ENCODE measurements around the gene CTSC. TPM values are rescaled to one million over a fixed set of nuclear protein-coding genes. Genes with fewer than 3 reads are reported as not detected.

Gene CTSC
- total and polyA plus RNA-seq, 9 donors, result 20.3 to 257 (median 29.2) TPM

DNA sequence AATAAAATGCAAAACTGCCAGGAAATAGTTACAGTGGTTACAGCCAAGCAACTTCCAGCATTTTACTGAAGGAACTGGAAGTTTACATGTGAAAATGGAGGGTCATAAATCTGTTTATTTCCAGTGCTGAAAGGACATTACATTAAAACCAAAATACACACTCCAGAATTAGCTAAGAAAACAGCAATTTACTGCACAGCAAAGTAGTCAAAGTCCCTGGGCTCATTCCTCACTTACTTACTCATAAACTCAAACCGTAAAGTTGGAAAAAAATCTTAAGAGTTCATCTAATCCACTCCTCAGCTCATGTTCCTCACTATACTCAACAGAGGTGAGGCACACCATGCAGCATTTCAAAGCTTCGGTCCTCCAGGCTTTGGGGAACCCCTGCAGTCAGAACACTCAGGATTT is 17.4 kb downstream of the CTSC start:
- Histone ChIP-seq H3K9me3 (no peaks in the 10 kb centered on the region), H3K4me3 (no peak overlapping the region), H3K36me3 (no peaks in the 10 kb centered on the region), H3K27ac (no peak overlapping the region), H3K27me3 (no peaks in the 10 kb centered on the region), H3K4me1 (ENCODE audit: insufficient read depth) (no peaks in the 10 kb centered on the region)
- TF ChIP-seq POLR2A (IDR thresholded peaks at IDR 0.05) (no peak), EP300 (IDR thresholded peaks at IDR 0.05) (no peak)
- TF ChIP-seq, protein P1, sequence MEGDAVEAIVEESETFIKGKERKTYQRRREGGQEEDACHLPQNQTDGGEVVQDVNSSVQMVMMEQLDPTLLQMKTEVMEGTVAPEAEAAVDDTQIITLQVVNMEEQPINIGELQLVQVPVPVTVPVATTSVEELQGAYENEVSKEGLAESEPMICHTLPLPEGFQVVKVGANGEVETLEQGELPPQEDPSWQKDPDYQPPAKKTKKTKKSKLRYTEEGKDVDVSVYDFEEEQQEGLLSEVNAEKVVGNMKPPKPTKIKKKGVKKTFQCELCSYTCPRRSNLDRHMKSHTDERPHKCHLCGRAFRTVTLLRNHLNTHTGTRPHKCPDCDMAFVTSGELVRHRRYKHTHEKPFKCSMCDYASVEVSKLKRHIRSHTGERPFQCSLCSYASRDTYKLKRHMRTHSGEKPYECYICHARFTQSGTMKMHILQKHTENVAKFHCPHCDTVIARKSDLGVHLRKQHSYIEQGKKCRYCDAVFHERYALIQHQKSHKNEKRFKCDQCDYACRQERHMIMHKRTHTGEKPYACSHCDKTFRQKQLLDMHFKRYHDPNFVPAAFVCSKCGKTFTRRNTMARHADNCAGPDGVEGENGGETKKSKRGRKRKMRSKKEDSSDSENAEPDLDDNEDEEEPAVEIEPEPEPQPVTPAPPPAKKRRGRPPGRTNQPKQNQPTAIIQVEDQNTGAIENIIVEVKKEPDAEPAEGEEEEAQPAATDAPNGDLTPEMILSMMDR (IDR thresholded peaks at IDR 0.05), result no peak
- intact Hi-C loops (cut with DNase I), result no loop called here
- no peak for DNase-seq
- WGBS, 3 donors, result 36 to 58% (median 58%) methylated on average over 2 of the region's 2 CpGs

GRCh38 chr11:88318017-88318416 is 19.5 kb downstream of the CTSC start:
- intact Hi-C loops (cut with DNase I), result no loop called here
- Histone ChIP-seq H3K36me3 (no peaks in the 10 kb centered on the region), H3K4me3 (no peak overlapping the region), H3K9me3 (no peaks in the 10 kb centered on the region), H3K27ac (no peak overlapping the region), H3K4me1 (ENCODE audit: insufficient read depth) (peaks cover 3% of the 10 kb centered on the region), H3K27me3 (no peaks in the 10 kb centered on the region)
- TF ChIP-seq POLR2A (IDR thresholded peaks at IDR 0.05), result no peak
- TF ChIP-seq, protein P1 (IDR thresholded peaks at IDR 0.05), result no peak
- no peak for TF ChIP-seq EP300 (IDR thresholded peaks at IDR 0.05)
- DNase-seq, result no peak
- 91 to 99% (median 95%) methylated on average over 2 of the region's 2 CpGs for WGBS, 3 donors

DNA sequence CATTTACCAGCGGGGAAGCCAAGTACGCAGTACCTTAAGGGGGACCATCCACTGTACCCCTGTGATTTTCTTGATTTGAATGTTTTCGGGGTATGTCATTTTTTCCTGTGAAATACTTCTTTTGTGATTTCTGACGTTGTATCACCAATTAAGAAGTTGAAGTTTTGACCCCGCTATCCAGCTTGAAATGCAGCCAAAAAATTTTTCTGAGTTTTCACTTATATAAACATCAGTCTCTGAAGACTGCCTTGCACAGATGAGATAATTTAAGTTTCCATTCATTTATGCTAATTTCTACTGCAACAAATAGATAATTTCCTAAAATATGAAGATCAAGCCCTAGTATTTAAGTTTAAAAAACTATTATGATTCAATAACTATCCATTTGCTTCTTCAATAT is 20.0 kb downstream of the CTSC start:
- H3K27ac ChIP-seq, result no peak overlapping the region
- peaks cover 6% of the 10 kb centered on the region for H3K4me1 ChIP-seq (ENCODE audit: insufficient read depth)
- no peaks in the 10 kb centered on the region for H3K9me3 ChIP-seq
- no peak overlapping the region for H3K4me3 ChIP-seq
- no peak for TF ChIP-seq EP300 (IDR thresholded peaks at IDR 0.05)
- TF ChIP-seq, protein P1 (IDR thresholded peaks at IDR 0.05), result no peak
- no peak for TF ChIP-seq POLR2A (IDR thresholded peaks at IDR 0.05)
- WGBS, 3 donors, result 74 to 78% (median 77%) methylated on average over 5 of the region's 5 CpGs
- H3K36me3 ChIP-seq, result no peaks in the 10 kb centered on the region
- DNase-seq, result no peak
- H3K27me3 ChIP-seq, result no peaks in the 10 kb centered on the region
- intact Hi-C loops (cut with DNase I), result no loop called here

DNA sequence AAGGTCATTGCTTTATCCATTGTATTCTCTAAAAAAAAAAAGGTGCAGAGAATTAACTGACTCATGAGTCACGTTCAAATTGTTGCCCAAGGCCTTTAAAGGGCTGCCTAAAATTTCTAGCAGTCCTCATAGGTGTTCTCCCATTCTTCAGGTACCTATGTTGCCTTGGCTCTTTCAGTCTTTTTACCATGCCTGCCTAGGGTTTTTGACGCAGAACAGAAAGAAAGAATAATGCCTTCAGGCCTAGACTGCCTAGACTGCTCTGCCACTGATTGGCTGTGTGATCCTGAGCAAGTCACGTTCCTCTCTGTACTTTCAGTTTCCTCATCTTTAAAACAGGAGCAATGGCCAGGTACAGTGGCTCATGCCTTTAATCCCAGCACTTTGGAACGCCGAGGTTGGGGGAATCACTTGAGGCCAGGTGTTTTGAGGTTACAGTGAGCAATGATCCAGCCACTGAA is 21.5 kb downstream of the CTSC start:
- H3K27me3 ChIP-seq, result no peaks in the 10 kb centered on the region
- H3K27ac ChIP-seq, result no peak overlapping the region
- H3K4me1 ChIP-seq (ENCODE audit: insufficient read depth), result peaks cover 6% of the 10 kb centered on the region
- no peak overlapping the region for H3K4me3 ChIP-seq
- no peak for DNase-seq
- 76 to 95% (median 85%) methylated on average over 5 of the region's 5 CpGs for WGBS, 3 donors
- TF ChIP-seq, protein P1 (IDR thresholded peaks at IDR 0.05), result no peak
- TF ChIP-seq POLR2A (IDR thresholded peaks at IDR 0.05) (no peak), EP300 (IDR thresholded peaks at IDR 0.05) (no peak)
- intact Hi-C loops (cut with DNase I), result no loop called here
- H3K36me3 ChIP-seq, result no peaks in the 10 kb centered on the region
- no peaks in the 10 kb centered on the region for H3K9me3 ChIP-seq

Measured in ovary (tissue), 9 donors.